SK-N-MC (cell line): ENCODE results near the gene PADI4.

Source experiments
- DNase-seq: peaks from one replicate; pipeline ENCODE4 v3.0.0-alpha.2; 2011; ENCODE audit warnings: low read depth, low spot score
- H3K27ac ChIP-seq: fragments of 200-600 bp; sonication (generic); 2 replicates; pipeline ENCODE4 v1.5.1; 2016; ENCODE audit warnings: mixed run types
- H3K36me3 ChIP-seq: fragments of 200-600 bp; sonication (generic); 2 replicates; pipeline ENCODE4 v1.6.1; 2017; ENCODE audit warnings: antibody characterized with exemption, low read length, mixed read lengths; ENCODE audit not compliant: insufficient read depth
- H3K4me3 ChIP-seq: fragments of 200-600 bp; sonication (generic); 2 replicates; pipeline ENCODE4 v1.5.1; 2016
- H3K9ac ChIP-seq: fragments of 200-600 bp; sonication (generic); 2 replicates; pipeline ENCODE4 v1.8.0; 2017; ENCODE audit warnings: mixed run types, mixed read lengths; ENCODE audit not compliant: insufficient read length
- H3K9me3 ChIP-seq: fragments of 200-600 bp; sonication (generic); 2 replicates; pipeline ENCODE4 v1.6.1; 2017; ENCODE audit warnings: low read depth, mild to moderate bottlenecking, antibody characterized with exemption, low read length, moderate library complexity, mixed read lengths
- EZH2 ChIP-seq: fragments of 200-600 bp; sonication (generic); IDR thresholded peaks from one replicate; pipeline ENCODE4 v1.6.1; 2017; ENCODE audit warnings: antibody characterized with exemption
- FOXP2 ChIP-seq: optimal IDR thresholded peaks from 2 replicates; pipeline ENCODE3; 2011; ENCODE audit warnings: mild to moderate bottlenecking, moderate library complexity; ENCODE audit not compliant: insufficient read depth; ENCODE audit errors: extremely low read length, control extremely low read depth
- POLR2AphosphoS5 ChIP-seq: IDR thresholded peaks from 2 replicates; pipeline ENCODE4 v1.6.1; 2012; ENCODE audit warnings: mild to moderate bottlenecking, low read depth, low read length, borderline replicate concordance

Gene PADI4

GRCh38 chr1:17347769-17348592 is 40.0 kb downstream of the PADI4 start:
- no peak for DNase-seq
- Histone ChIP-seq H3K4me3 (no peak overlapping the region), H3K9ac (no peak overlapping the region), H3K9me3 (no peaks in the 10 kb centered on the region), H3K36me3 (no peaks in the 10 kb centered on the region), H3K27ac (no peak overlapping the region)
- TF ChIP-seq EZH2 (no peak), POLR2AphosphoS5 (no peak), FOXP2 (no peak)

DNA sequence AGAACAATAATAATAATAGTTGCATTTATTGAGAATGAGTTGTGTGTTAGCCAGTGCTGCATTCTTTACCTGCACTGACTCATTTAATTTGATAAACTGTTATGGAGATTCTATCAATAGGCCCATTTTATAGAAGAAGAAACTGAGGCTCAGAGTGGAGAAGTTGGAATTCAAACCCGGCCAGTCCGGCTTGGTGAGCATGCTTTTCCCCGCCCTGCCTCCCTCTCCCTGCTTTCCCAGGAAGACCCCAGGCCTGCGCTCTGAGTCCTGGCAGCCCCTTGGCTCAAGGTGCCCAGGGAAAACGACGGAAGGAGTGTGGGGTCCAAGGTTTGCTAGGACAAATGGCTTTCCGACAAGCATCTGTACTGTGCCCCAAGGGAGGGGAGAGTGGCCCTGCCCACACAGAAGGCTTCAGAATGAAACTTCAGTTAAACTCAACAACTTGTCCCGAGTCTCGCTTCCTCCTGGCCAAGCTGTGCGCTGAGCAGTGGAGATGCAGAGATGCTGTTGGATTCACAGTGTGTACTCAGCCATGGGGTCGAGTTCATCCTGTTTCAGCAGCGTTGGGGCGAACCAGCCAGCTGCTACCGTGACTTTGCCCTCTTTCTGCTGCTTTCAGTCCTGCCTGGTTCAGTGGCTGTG is 40.7 kb downstream of the PADI4 start:
- Histone ChIP-seq H3K4me3 (no peak overlapping the region), H3K27ac (no peak overlapping the region), H3K9me3 (no peaks in the 10 kb centered on the region), H3K9ac (no peak overlapping the region), H3K36me3 (no peaks in the 10 kb centered on the region)
- DNase-seq: no peak
- no peak for TF ChIP-seq EZH2
- no peak for TF ChIP-seq POLR2AphosphoS5
- no peak for TF ChIP-seq FOXP2

DNA sequence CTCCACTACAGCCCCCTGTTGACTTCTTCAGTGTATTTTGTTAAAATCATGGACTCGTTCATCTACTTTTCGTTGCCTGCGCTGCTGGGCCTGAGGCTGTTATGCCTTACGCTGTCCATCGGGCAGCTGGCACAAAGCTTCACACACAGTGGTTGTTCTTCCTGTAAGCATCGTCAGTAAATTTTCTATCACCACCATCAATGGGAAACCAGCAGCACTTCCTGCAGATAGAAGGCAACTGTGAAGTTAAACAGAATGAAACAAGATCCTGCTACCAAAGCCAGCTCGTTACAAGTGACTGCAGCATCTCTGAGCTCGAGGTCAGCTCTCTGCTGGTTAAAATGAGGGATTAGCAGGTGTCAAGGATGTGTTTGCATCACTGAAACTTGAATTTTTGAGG is 42.1 kb downstream of the PADI4 start:
- H3K36me3 ChIP-seq: no peaks in the 10 kb centered on the region
- H3K4me3 ChIP-seq: no peak overlapping the region
- DNase-seq: no peak
- H3K9ac ChIP-seq: no peak overlapping the region
- H3K27ac ChIP-seq: no peak overlapping the region
- no peaks in the 10 kb centered on the region for H3K9me3 ChIP-seq
- TF ChIP-seq EZH2 (no peak), FOXP2 (no peak)

DNA sequence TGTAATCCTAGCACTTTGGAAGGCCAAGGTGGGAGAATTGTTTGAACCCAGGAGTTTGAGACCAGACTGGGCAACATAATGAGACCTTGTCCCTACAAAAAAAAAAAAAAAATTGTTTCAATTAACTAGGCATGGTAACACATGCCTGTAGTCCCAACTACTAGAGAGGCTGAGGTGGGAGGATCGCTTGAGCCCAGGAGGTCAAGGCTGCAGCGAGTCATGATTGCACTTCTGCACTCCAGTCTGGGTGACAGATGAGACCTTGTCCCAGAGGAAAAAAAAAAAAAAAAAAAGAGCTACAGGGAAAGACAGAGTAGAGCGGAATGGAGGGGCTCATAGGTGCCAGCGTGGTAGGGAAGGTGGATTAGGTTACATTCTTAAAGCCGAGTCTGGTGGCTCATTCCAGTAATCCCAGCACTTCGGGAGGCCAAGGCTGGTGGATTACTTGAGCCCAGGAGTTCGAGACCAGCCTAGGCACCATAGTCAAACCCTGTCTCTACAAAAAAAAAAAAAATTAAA is 43.0 kb downstream of the PADI4 start:
- Histone ChIP-seq H3K27ac (no peak overlapping the region), H3K9me3 (no peaks in the 10 kb centered on the region), H3K36me3 (no peaks in the 10 kb centered on the region), H3K9ac (no peak overlapping the region), H3K4me3 (no peak overlapping the region)
- TF ChIP-seq POLR2AphosphoS5 (no peak), EZH2 (no peak), FOXP2 (no peak)
- no peak for DNase-seq

- TF ChIP-seq EZH2 (no peak), FOXP2 (no peak)
- H3K9me3 ChIP-seq: no peaks in the 10 kb centered on the region
- no peak overlapping the region for H3K27ac ChIP-seq
- no peak for DNase-seq
- H3K9ac ChIP-seq: no peak overlapping the region
- no peak overlapping the region for H3K4me3 ChIP-seq
- H3K36me3 ChIP-seq: no peaks in the 10 kb centered on the region
Measured at GRCh38 chr1:17351598-17352324, 43.8 kb downstream of the PADI4 start.

DNA sequence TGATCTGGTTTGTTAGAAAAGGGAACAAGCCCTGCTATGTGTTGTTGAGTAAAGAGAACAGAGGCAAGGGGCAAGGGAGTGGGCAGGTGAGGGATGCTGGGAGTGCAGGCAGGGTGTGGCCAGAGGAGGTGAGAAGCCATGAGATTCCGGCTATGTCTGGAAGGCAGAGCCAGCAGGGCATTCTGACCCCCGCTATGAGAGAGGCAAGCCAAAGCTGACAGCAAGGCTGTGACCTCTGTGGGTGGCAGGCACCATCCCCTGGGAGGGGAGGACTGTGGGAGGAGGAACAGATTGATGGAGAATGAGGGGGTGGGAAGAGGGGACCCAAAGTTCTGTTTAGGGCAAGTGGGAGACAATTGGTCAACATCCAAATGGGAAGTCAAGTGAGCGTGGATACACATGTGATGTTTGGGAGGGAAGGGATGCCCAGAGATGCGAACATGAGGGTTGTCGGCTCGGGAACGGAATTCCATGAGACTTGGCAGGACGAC is 44.5 kb downstream of the PADI4 start:
- Histone ChIP-seq H3K36me3 (no peaks in the 10 kb centered on the region), H3K9ac (no peak overlapping the region), H3K27ac (no peak overlapping the region), H3K4me3 (no peak overlapping the region), H3K9me3 (no peaks in the 10 kb centered on the region)
- TF ChIP-seq EZH2 (no peak), FOXP2 (no peak), POLR2AphosphoS5 (no peak)
- no peak for DNase-seq

GRCh38 chr1:17355898-17356297 is 47.9 kb downstream of the PADI4 start:
- no peaks in the 10 kb centered on the region for H3K9me3 ChIP-seq

GRCh38 chr1:17356387-17357026 is 48.5 kb downstream of the PADI4 start:
- TF ChIP-seq EZH2: no peak
- no peak for TF ChIP-seq FOXP2
- TF ChIP-seq POLR2AphosphoS5: no peak
- no peaks in the 10 kb centered on the region for H3K9me3 ChIP-seq
- H3K9ac ChIP-seq: no peak overlapping the region
- no peak overlapping the region for H3K4me3 ChIP-seq
- no peaks in the 10 kb centered on the region for H3K36me3 ChIP-seq
- DNase-seq: no peak
- no peak overlapping the region for H3K27ac ChIP-seq

More at GRCh38 chr1:17355898-17356297, 47.9 kb downstream of the PADI4 start:
- TF ChIP-seq EZH2 (no peak), POLR2AphosphoS5 (no peak), FOXP2 (no peak)
- Histone ChIP-seq H3K4me3 (no peak overlapping the region), H3K36me3 (no peaks in the 10 kb centered on the region), H3K27ac (no peak overlapping the region), H3K9ac (no peak overlapping the region)
- DNase-seq: no peak

GRCh38 chr1:17358557-17358956 is 50.6 kb downstream of the PADI4 start:
- Histone ChIP-seq H3K36me3 (no peaks in the 10 kb centered on the region), H3K9ac (no peak overlapping the region), H3K9me3 (no peaks in the 10 kb centered on the region), H3K27ac (no peak overlapping the region), H3K4me3 (no peak overlapping the region)
- TF ChIP-seq FOXP2 (no peak), POLR2AphosphoS5 (no peak), EZH2 (no peak)
- DNase-seq: no peak
